ENCODE results near the gene MS4A7. TPM values are rescaled to one million over a fixed set of nuclear protein-coding genes. Genes with fewer than 3 reads are reported as not detected.

Gene MS4A7
- polyA plus RNA-seq, 4 donors: 1.6 to 7.7 (median 5.9) TPM

Other genes starting within 250 kb of the MS4A7 start
- 10 to 100 TPM; 13.9 to 16.9 (median 15.5) TPM for gene MS4A6A, start 195.4 kb upstream of the MS4A7 start, polyA plus RNA-seq (ENCODE audit: insufficient read length in 4 of 4)
- gene MS4A4E, start 135.4 kb upstream of the MS4A7 start, polyA plus RNA-seq (ENCODE audit: insufficient read length in 4 of 4): 1 to 10 TPM in 1 of 4 donors, under 1 TPM in 3; 0.64 to 1.2 (median 0.74) TPM
- 1 to 10 TPM; 4.4 to 7.5 (median 7.3) TPM for gene MS4A4A, start 97.9 kb upstream of the MS4A7 start, polyA plus RNA-seq (ENCODE audit: insufficient read length in 4 of 4)
- gene MS4A6E, start 51.3 kb upstream of the MS4A7 start, polyA plus RNA-seq (ENCODE audit: insufficient read length in 4 of 4): not detected
- under 1 TPM; 0.13 to 0.23 (median 0.17) TPM for gene MS4A14, start 17.9 kb downstream of the MS4A7 start, polyA plus RNA-seq (ENCODE audit: insufficient read length in 4 of 4)
- gene MS4A5, start 51.0 kb downstream of the MS4A7 start, polyA plus RNA-seq (ENCODE audit: insufficient read length in 4 of 4): not detected
- gene MS4A1, start 77.3 kb downstream of the MS4A7 start, polyA plus RNA-seq (ENCODE audit: insufficient read length in 4 of 4): under 1 TPM; 0.29 to 0.69 (median 0.48) TPM
- gene MS4A12, start 114.2 kb downstream of the MS4A7 start, polyA plus RNA-seq (ENCODE audit: insufficient read length in 4 of 4): not detected
- not detected for gene MS4A13, start 136.9 kb downstream of the MS4A7 start, polyA plus RNA-seq (ENCODE audit: insufficient read length in 4 of 4)